DOHH2 (cell line): ENCODE measurements around the gene SYNE1.

ENCODE experiments used
- H3F3A ChIP-seq: fragments of 200-600 bp; sonication (generic), shearing (Covaris generic); 2 replicates; pipeline ENCODE4 v1.6.0; 2016; ENCODE audit warnings: antibody characterized with exemption, mild to moderate bottlenecking; ENCODE audit not compliant: control insufficient read depth, insufficient read depth
- H3K27ac ChIP-seq: fragments of 200-600 bp; sonication (generic); 2 replicates; pipeline ENCODE4 v1.5.1; 2014; ENCODE audit warnings: low read depth, mild to moderate bottlenecking, low read length, moderate library complexity
- H3K27me3 ChIP-seq: fragments of 200-600 bp; sonication (generic); 2 replicates; pipeline ENCODE4 v1.6.1; 2014; ENCODE audit warnings: mild to moderate bottlenecking, low read length, mixed read lengths; ENCODE audit not compliant: control insufficient read depth
- H3K36me3 ChIP-seq: fragments of 200-600 bp; sonication (generic); 2 replicates; pipeline ENCODE4 v1.6.1; 2014; ENCODE audit warnings: mild to moderate bottlenecking, low read length, moderate library complexity, mixed read lengths; ENCODE audit not compliant: control insufficient read depth
- H3K4me1 ChIP-seq: fragments of 200-600 bp; sonication (generic); 2 replicates; pipeline ENCODE4 v1.6.1; 2014; ENCODE audit warnings: mild to moderate bottlenecking, low read length, mixed read lengths; ENCODE audit not compliant: control insufficient read depth
- H3K4me2 ChIP-seq: fragments of 200-600 bp; sonication (generic); 2 replicates; pipeline ENCODE4 v1.6.0; 2014; ENCODE audit warnings: mild to moderate bottlenecking, low read length, moderate library complexity
- H3K4me3 ChIP-seq: fragments of 200-600 bp; sonication (generic); 2 replicates; pipeline ENCODE4 v1.5.1; 2014; ENCODE audit warnings: mild to moderate bottlenecking, low read length, mixed read lengths
- H3K79me2 ChIP-seq: fragments of 200-600 bp; sonication (generic); 2 replicates; pipeline ENCODE4 v1.6.1; 2014; ENCODE audit warnings: mild to moderate bottlenecking, low read length, mixed read lengths; ENCODE audit not compliant: control insufficient read depth
- H3K9me2 ChIP-seq: fragments of 200-600 bp; sonication (generic); replicated peaks from 2 replicates; pipeline ENCODE4 v1.6.1; 2014; ENCODE audit warnings: mild to moderate bottlenecking, low read length, mixed read lengths; ENCODE audit not compliant: control insufficient read depth
- H3K9me3 ChIP-seq: fragments of 200-600 bp; sonication (generic); 2 replicates; pipeline ENCODE4 v1.6.1; 2014; ENCODE audit warnings: antibody characterized with exemption, low read length, mixed read lengths; ENCODE audit not compliant: control insufficient read depth, insufficient read depth
- H4K20me1 ChIP-seq: fragments of 200-600 bp; sonication (generic); 2 replicates; pipeline ENCODE4 v1.6.0; 2014; ENCODE audit warnings: low read depth, mild to moderate bottlenecking, antibody characterized with exemption, low read length, moderate library complexity; ENCODE audit not compliant: control insufficient read depth, insufficient read depth
- CTCF ChIP-seq: fragments of 200-600 bp; sonication (generic); IDR thresholded peaks from one replicate; pipeline ENCODE4 v1.5.1; 2014; ENCODE audit warnings: antibody characterized with exemption, mild to moderate bottlenecking, low read depth, low read length; ENCODE audit not compliant: poor library complexity, severe bottlenecking
- EZH2phosphoT487 ChIP-seq: fragments of 200-600 bp; sonication (generic); IDR thresholded peaks from 2 replicates; pipeline ENCODE4 v1.6.1; 2017; ENCODE audit warnings: borderline replicate concordance, mild to moderate bottlenecking, antibody characterized with exemption, low read length, moderate library complexity, mixed read lengths

The SYNE1 gene

DNA sequence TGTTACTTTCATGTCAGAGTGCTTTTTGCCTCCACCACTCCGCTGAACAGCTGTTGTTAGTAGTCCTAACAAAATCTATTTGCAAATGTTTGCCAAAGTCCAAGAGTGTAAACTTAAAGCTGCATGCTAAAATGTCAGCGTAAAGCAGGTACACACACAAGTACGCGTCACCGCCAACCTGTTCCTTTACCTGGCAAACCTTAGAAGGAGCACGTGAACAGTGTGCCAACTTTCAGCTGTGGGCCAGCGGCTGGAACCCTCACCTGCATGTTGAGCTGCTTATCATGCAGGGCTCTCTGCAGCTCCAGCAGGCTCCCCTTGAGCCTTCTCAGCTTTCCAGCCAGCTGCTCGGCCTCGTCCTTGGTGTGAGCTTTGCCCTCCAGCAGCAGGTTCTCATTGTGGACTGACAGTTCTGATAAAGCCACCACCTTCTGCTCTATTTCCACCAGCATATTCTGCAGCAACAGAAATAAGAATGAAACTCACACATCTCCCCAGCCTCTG is 359.3 kb downstream of the SYNE1 start:
- no peak overlapping the region for H3K27ac ChIP-seq

DNA sequence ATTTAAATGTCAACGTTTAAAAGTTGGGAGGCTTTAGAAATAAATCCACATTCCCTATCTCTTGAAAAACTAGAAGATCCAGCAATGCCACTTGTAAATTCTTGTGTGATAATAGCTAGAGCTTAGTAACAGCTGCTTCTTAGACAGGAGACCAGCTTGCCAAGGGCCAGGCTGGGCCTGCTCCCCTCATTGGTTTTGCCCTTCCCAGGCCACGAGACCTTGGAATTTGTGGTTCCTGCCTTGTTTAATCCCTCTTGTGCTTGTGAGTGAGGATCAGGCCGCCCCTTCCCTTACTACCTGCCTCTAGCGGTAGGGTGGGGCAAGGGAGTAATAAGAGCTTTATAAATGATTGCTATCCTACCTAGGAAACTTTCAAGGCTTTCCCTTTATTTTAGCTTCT is 363.5 kb downstream of the SYNE1 start:
- no peaks in the 10 kb centered on the region for H3K4me1 ChIP-seq
- H3F3A ChIP-seq = peaks cover 5% of the 10 kb centered on the region; the same call in 1 of the 2 replicates

More for the DNA sequence above, 359.3 kb downstream of the SYNE1 start:
- H3K9me2 ChIP-seq = no peaks in the 10 kb centered on the region
- peaks cover 58% of the 10 kb centered on the region for H3K36me3 ChIP-seq
- no peaks in the 10 kb centered on the region for H3K79me2 ChIP-seq
- peaks cover 1% of the 10 kb centered on the region; the same call in 1 of the 2 replicates for H3F3A ChIP-seq
- no peaks in the 10 kb centered on the region for H3K4me1 ChIP-seq
- H3K4me2 ChIP-seq = no peak overlapping the region
- no peaks in the 10 kb centered on the region for H3K9me3 ChIP-seq
- no peak for TF ChIP-seq CTCF
- no peak overlapping the region for H3K4me3 ChIP-seq
- H4K20me1 ChIP-seq = no peaks in the 10 kb centered on the region
- H3K27me3 ChIP-seq = no peaks in the 10 kb centered on the region

GRCh38 chr6:152273002-152273401 is 364.2 kb downstream of the SYNE1 start:
- no peaks in the 10 kb centered on the region for H3K27me3 ChIP-seq

More for the DNA sequence above, 363.5 kb downstream of the SYNE1 start:
- H3K27ac ChIP-seq = no peak overlapping the region
- no peaks in the 10 kb centered on the region for H3K9me3 ChIP-seq
- H3K4me2 ChIP-seq = no peak overlapping the region
- no peaks in the 10 kb centered on the region for H3K9me2 ChIP-seq
- H3K36me3 ChIP-seq = peaks cover 63% of the 10 kb centered on the region
- no peak for TF ChIP-seq CTCF
- TF ChIP-seq EZH2phosphoT487 = no peak
- H3K27me3 ChIP-seq = no peaks in the 10 kb centered on the region
- no peak overlapping the region for H3K4me3 ChIP-seq
- no peaks in the 10 kb centered on the region for H4K20me1 ChIP-seq
- H3K79me2 ChIP-seq = no peaks in the 10 kb centered on the region

More at GRCh38 chr6:152273002-152273401, 364.2 kb downstream of the SYNE1 start:
- no peak overlapping the region for H3K27ac ChIP-seq
- no peaks in the 10 kb centered on the region for H3K9me2 ChIP-seq
- H3F3A ChIP-seq = peaks cover 6% of the 10 kb centered on the region; the same call in 1 of the 2 replicates
- no peaks in the 10 kb centered on the region for H3K79me2 ChIP-seq
- H3K4me2 ChIP-seq = no peak overlapping the region
- no peaks in the 10 kb centered on the region for H3K9me3 ChIP-seq
- no peak overlapping the region for H3K4me3 ChIP-seq
- TF ChIP-seq CTCF (no peak), EZH2phosphoT487 (no peak)
- H3K4me1 ChIP-seq = no peaks in the 10 kb centered on the region
- H3K36me3 ChIP-seq = peaks cover 63% of the 10 kb centered on the region
- no peaks in the 10 kb centered on the region for H4K20me1 ChIP-seq
